RWPE2 (cell line): ENCODE measurements around the gene TALDO1.
A peak's percentile ranks its signal among the peaks of the same experiment; 100 is the strongest.

Experiments used
- ATAC-seq: fragments of 200-7000 bp; cut with Tn5 transposase; 3 replicates; pipeline ENCODE4 v1.9.1; 2021; ENCODE audit warnings: low read depth
- DNase-seq: peaks from one replicate; pipeline ENCODE4 v3.0.0-alpha.2; 2020; ENCODE audit warnings: low spot score
- H3K27ac ChIP-seq: fragments of 450-650 bp; 2 replicates; pipeline ENCODE4 v1.5.1; 2017; ENCODE audit warnings: mild to moderate bottlenecking; ENCODE audit not compliant: poor library complexity, severe bottlenecking
- H3K27me3 ChIP-seq: fragments of 250-450 bp; sonication (Bioruptor Pico); 2 replicates; pipeline ENCODE4 v1.5.1; 2021; ENCODE audit warnings: mild to moderate bottlenecking, moderate library complexity; ENCODE audit not compliant: insufficient read depth, poor library complexity, severe bottlenecking
- H3K36me3 ChIP-seq: fragments of 250-450 bp; sonication (Bioruptor Pico); 2 replicates; pipeline ENCODE4 v1.5.1; 2020; ENCODE audit warnings: low read depth, mild to moderate bottlenecking, moderate library complexity
- H3K4me1 ChIP-seq: fragments of 250-450 bp; sonication (Bioruptor Pico); 2 replicates; pipeline ENCODE4 v1.5.1; 2021; ENCODE audit warnings: mild to moderate bottlenecking, moderate library complexity; ENCODE audit not compliant: insufficient read depth, poor library complexity, severe bottlenecking
- H3K4me3 ChIP-seq: fragments of 250-450 bp; sonication (Bioruptor Pico); 2 replicates; pipeline ENCODE4 v1.5.1; 2021; ENCODE audit warnings: mild to moderate bottlenecking, moderate library complexity; ENCODE audit not compliant: severe bottlenecking
- H3K9me3 ChIP-seq: fragments of 250-450 bp; sonication (Bioruptor Pico); 2 replicates; pipeline ENCODE4 v1.5.1; 2021; ENCODE audit warnings: mild to moderate bottlenecking, moderate library complexity; ENCODE audit not compliant: severe bottlenecking
- CTCF ChIP-seq: fragments of 450-650 bp; IDR thresholded peaks from one replicate; pipeline ENCODE4 v1.5.1; 2017; ENCODE audit warnings: mild to moderate bottlenecking, moderate library complexity; ENCODE audit not compliant: poor library complexity, severe bottlenecking

The TALDO1 gene

GRCh38 chr11:699753-700152 is 47.5 kb upstream of the TALDO1 start:
- no peak for ATAC-seq
- DNase-seq = no peak
- Histone ChIP-seq H3K4me1 (peaks cover 31% of the 10 kb centered on the region), H3K4me3 (no peak overlapping the region), H3K9me3 (no peaks in the 10 kb centered on the region), H3K27me3 (no peaks in the 10 kb centered on the region), H3K36me3 (peaks cover 7% of the 10 kb centered on the region; the same call in 1 of the 2 replicates), H3K27ac (no peak overlapping the region)
- no peak for TF ChIP-seq CTCF

- Histone ChIP-seq H3K4me1 (peaks cover 29% of the 10 kb centered on the region), H3K36me3 (peaks cover 7% of the 10 kb centered on the region; the same call in 1 of the 2 replicates), H3K9me3 (no peaks in the 10 kb centered on the region), H3K4me3 (no peak overlapping the region), H3K27ac (peak overlapping the region; percentile 94), H3K27me3 (no peaks in the 10 kb centered on the region)
- DNase-seq (peak; percentile 47), ATAC-seq (no peak)
- no peak for TF ChIP-seq CTCF
Measured at GRCh38 chr11:701741-702461, 45.4 kb upstream of the TALDO1 start.

- Histone ChIP-seq H3K27ac (peak overlapping the region; percentile 94), H3K4me3 (no peak overlapping the region), H3K27me3 (no peaks in the 10 kb centered on the region), H3K9me3 (no peaks in the 10 kb centered on the region), H3K36me3 (peaks cover 10% of the 10 kb centered on the region), H3K4me1 (peaks cover 29% of the 10 kb centered on the region)
- ATAC-seq (peak; percentile 8; the same call in 1 of the 3 replicates), DNase-seq (peak; percentile 62)
- no peak for TF ChIP-seq CTCF
Measured at GRCh38 chr11:702462-703461, 44.5 kb upstream of the TALDO1 start.

- H3K9me3 ChIP-seq = no peaks in the 10 kb centered on the region
- H3K27me3 ChIP-seq = no peaks in the 10 kb centered on the region
- TF ChIP-seq CTCF = no peak
- peak overlapping the region; percentile 94 for H3K27ac ChIP-seq
- peaks cover 16% of the 10 kb centered on the region for H3K36me3 ChIP-seq
- H3K4me1 ChIP-seq = peaks cover 29% of the 10 kb centered on the region
- DNase-seq (no peak), ATAC-seq (no peak)
- H3K4me3 ChIP-seq = no peak overlapping the region
Measured at GRCh38 chr11:703506-703905, 43.8 kb upstream of the TALDO1 start.
